ENCODE measurements around the gene IL17C.

IL17C gene

DNA sequence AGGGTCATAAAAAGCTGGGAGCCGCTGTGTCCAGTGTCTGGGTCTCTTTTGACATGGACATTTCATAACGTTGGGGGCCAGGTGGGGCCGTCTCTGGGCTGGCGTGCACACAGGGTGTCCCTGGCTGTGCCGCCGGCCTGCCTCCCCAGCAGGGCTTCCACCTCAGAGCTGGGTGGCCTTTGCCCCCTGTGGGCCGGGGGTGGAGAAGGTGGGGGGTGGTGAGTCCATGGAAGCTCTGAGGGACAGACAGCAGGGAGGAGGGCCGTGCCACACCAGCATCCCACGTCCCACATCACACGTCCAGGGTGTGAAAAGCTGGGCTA, 48.8 kb downstream of the IL17C start:
- no peak for DNase-seq

DNA sequence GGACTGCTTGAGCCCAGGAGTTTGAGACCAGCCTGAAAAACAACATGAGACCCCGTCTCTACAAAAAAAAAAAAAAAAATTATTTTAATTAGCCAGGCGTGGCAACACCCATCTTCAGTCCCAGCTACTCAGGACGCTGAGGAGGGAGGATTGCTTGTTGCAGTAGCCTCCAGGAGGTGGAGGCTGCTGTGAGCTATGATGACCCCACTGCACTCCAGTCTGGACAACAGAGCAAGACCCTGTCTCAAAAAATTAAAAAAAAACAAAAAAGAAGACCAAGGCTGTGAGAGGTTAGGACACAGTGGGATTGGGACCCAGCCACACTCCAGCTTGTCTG, 49.3 kb downstream of the IL17C start:
- no peak for DNase-seq

DNA sequence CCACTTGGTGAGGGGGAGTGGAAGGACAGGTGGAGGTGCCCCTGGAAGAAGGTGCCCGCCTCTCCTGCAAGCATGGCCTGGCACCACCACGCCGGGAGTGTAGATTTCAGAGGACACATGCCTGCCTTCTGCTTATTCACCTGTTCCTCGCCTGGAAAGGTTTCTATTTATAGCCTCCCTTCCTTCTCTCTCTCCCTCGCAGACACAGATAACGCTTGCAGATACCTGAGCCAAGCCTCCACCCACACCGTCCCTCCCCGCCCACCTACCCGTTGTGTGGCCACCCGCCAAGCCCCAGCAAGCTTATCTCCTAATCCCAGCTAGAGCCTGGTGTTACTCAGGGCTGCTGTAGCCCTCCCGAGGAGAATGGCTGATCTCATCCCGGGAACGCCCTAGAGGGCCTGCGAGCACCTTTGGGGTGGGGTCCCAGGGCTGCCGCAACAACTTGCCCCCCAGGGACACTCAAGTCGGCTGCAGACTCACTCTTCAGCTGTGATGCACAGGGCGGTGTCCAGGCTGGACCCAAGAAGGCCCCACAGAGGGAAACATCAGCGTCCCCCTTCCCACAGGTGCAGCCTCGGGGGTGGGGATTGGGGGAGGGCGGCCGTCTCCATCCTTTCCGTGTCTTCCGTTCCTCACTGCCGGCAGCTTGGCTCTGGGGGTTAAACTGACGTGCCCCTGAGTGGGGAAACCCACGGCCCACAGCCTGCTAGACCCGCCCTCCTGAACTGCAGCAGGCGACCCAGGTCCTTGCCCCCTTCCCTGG, 49.8 kb downstream of the IL17C start:
- DNase-seq = no peak
